Lung microvascular endothelial cell (primary cell): Measurements from ENCODE around the gene GULP1. TPM values are rescaled to one million over a fixed set of nuclear protein-coding genes. Genes with fewer than 3 reads are reported as not detected.
A peak's percentile ranks its signal among the peaks of the same experiment; 100 is the strongest.

Source experiments
- DNase-seq, 2 donors: peaks; one replicate each; pipeline versions ENCODE4 v3.0.0 to v3.0.0-alpha.2; 2010; ENCODE audit warnings: low read depth in 2 of 2
- total RNA-seq: library from RNA; depleted of rRNA; stranded (reverse); fragments of >200 nt; gene quantifications from 2 replicates; pipeline ENCODE4 v1.2.1, GENCODE V29; 2014

Gene GULP1
- total RNA-seq, 1 donor from 2014 or later: 2.4 TPM

- DNase-seq: no peak
Measured at GRCh38 chr2:188471166-188471565, 179.5 kb downstream of the GULP1 start.

GRCh38 chr2:188473306-188473705 is 181.6 kb downstream of the GULP1 start:
- no peak for DNase-seq

GRCh38 chr2:188474316-188474715 is 182.6 kb downstream of the GULP1 start:
- DNase-seq: no peak

DNA sequence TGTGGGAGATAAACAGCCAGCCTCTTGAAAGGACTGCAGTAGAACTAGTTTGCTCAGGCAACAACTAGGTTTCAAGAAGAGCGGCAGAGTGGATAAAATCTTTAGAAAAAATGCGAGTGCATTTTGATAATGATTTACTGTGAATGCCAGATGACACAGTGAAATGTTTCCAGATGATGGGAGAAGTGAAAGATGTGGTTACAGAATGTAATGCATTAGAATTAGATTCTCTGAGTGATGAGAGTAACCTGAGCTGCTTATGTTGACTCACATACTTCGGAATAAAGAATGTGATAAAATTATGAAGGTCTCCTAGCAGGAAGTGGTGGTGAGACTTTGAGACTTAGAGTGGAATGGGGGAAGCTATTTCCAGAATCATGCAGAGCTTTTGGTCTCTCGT is 184.3 kb downstream of the GULP1 start:
- DNase-seq: no peak

DNA sequence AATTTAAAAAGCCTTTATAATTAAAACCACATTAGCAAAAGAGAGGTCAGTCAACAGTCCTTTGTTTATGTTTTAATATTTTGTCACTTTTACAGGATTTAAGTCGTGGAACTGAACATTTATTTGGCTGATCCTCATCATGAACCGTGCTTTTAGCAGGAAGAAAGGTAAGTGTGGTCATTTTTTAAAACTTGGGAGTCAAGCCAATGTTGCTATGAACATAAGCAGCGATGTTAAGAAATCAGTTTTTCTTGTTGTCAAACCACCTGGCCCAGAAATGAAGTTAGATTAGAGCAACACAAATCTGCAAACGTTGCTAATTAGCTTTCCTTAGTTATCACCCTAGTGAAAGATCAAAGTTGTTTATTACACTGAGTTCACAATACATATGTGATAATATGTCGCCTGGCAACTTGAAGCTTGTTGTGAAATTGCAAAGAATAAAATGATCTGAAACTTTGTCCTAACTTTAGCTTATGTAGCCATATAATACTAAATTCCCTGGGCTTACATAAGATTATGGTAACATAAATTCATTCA is 186.0 kb downstream of the GULP1 start:
- DNase-seq: no peak

GRCh38 chr2:188478724-188479123 is 187.1 kb downstream of the GULP1 start:
- peak in 1 of 2 donors; percentile 55 for DNase-seq

DNA sequence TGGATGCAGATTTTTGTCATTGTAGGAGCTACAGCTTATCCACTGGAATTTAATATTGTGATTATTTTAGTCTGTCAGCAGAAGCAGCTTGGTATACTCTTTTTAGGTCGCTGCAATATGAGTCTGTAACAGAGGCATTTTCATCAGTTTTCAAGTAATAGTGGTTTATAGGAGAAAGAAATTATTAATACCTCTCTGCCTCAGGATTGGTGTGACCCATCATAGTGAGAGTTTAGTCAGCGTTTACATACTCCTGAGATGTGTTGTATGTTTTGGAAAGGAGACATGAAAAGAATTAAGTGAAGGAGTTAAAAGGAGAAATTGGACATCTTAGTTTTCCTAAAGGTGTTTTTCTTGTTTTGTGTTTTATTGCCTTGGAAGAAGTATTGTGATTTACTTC is 189.8 kb downstream of the GULP1 start:
- no peak for DNase-seq

GRCh38 chr2:188485496-188485895 is 193.8 kb downstream of the GULP1 start:
- DNase-seq: no peak

GRCh38 chr2:188492751-188493150 is 201.1 kb downstream of the GULP1 start:
- no peak for DNase-seq

DNA sequence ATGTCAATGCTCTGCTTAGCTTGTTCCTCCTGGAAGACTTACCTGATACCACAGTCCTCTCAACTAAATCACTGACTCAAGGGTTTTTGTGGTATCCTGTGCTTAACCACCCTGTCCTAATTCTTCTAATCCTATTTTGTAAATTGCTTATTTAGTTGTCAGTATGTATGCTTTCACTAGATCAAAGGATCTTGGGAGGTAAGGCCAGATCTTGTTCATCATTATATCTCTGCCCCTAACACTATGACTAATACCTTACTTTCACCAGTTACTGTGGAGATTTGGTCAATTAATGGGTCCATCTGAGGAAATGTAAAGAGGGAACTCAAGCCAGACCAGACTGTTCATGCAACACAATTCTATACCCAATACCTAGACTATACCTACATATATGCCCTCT is 203.2 kb downstream of the GULP1 start:
- no peak for DNase-seq

GRCh38 chr2:188495969-188496431 is 204.3 kb downstream of the GULP1 start:
- peak in 1 of 2 donors; percentile 9 for DNase-seq

DNA sequence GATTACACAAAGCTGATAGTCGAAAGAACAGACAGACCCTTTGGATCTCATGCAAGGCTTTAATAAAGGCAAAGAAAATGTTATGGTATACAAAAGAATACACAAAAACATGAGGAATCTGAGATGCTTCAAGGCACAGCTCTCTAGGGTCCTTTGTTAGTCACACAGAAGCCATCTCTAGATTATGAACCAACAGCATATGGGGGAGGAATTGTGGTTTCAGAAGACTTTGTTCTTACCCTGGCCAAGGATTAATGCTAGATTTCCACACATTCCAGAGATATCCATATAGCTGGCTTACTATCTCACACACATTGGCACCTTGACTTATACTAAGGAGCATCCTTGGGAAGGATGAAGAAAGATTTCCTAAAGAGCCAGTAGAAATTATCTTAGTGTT is 206.1 kb downstream of the GULP1 start:
- no peak for DNase-seq

- no peak for DNase-seq
Measured at GRCh38 chr2:188503975-188504374, 212.3 kb downstream of the GULP1 start.

GRCh38 chr2:188506843-188507242 is 215.2 kb downstream of the GULP1 start:
- no peak for DNase-seq

DNA sequence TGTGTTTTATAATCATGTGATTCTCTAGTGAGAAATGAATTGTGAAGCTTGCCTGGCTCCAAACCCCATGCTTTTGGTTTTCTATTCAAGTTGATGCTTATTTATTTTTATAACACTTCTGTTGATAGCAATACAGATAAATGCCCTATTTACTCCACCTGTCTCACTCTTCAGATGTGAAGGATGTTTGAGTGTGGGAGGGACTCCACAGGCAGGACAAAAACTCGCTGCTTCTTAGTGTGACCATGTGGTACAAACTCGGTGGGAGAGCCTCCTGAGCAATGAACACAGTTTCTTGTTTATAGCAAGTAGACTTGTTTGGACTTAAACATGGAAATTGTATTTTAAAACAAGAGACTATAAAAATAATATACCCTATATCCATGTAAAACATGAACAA is 219.7 kb downstream of the GULP1 start:
- no peak for DNase-seq

GRCh38 chr2:188512456-188512855 is 220.8 kb downstream of the GULP1 start:
- peak; percentile 69 to 75 for DNase-seq

- DNase-seq: no peak
Measured at GRCh38 chr2:188515918-188516317, 224.2 kb downstream of the GULP1 start.

- DNase-seq: no peak
Measured at GRCh38 chr2:188517549-188518215, 226.0 kb downstream of the GULP1 start.

GRCh38 chr2:188518381-188518780 is 226.7 kb downstream of the GULP1 start:
- no peak for DNase-seq

- DNase-seq: peak in 1 of 2 donors; percentile 48
Measured at GRCh38 chr2:188519136-188519535, 227.5 kb downstream of the GULP1 start.

DNA sequence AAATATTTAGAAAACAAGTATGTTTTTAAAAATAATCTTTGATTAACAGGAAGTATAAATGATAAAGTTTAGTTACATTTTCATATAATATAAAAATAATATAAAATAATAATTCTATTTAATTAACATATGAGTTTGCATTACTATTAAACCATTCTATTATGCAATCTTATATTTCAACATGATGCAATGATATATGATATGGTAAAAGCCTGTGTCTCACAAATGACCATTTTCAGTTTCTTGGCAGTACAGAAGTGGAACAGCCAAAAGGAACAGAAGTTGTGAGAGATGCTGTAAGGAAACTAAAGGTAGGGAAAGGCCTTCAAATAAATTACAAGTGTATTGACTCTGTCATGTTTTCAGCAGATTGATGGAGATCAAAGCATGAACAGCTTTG is 230.8 kb downstream of the GULP1 start:
- DNase-seq: no peak

GRCh38 chr2:188523919-188524318 is 232.2 kb downstream of the GULP1 start:
- peak in 1 of 2 donors; percentile 49 for DNase-seq

DNA sequence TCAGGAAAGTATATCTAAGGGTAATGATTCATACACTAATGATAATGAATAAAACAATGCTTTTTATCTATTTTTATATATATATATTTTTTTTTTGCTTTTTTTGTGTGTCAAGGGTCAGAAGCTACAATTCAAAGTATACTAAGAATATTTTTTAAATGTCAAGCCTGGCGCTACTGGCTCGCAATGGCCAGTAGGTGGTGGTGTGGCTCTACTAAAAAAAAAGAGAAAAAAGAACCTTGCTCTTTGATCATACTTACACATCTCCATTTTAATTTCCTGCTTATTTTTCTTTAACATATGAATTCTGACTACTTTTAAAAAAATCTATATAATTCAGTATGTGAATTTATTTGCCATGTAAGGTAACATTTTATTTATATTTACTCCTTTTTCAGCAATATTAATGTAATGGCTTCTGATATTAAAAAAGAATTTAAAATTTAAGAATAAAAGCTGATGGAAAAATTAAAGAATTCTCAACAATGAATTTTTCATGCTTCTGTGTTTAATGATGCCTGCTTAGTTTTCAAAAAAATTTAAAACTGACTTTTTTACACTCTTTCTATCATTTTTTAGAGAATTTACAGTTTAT is 232.9 kb downstream of the GULP1 start:
- DNase-seq: peak; percentile 58 to 65
